GM10248 (cell line): ENCODE data around the gene ULBP3.

Experiments used
- CTCF ChIA-PET: fragments of 300-600 bp; sonication (Branson Sonifier 250); formaldehyde crosslinking; extraction: SDS; loops from one replicate; lab custom pipeline; 2021; ENCODE audit warnings: antibody characterized with exemption; lab: Yijun Ruan, JAX
- POLR2A ChIA-PET: fragments of 350-650 bp; sonication (Branson Sonifier 250); formaldehyde crosslinking; extraction: SDS; loops from one replicate; lab custom pipeline; 2020; ENCODE audit warnings: antibody characterized with exemption; lab: Yijun Ruan, JAX
- DNase-seq: peaks from one replicate; pipeline ENCODE4 v3.0.0; 2012; ENCODE audit errors: extremely low spot score
- CTCF ChIP-seq: IDR thresholded peaks from 2 replicates; pipeline ENCODE4 v1.5.1; 2012; ENCODE audit warnings: mild to moderate bottlenecking, low read depth; ENCODE audit errors: extremely low read depth, missing control alignments, control extremely low read depth

The ULBP3 gene

DNA sequence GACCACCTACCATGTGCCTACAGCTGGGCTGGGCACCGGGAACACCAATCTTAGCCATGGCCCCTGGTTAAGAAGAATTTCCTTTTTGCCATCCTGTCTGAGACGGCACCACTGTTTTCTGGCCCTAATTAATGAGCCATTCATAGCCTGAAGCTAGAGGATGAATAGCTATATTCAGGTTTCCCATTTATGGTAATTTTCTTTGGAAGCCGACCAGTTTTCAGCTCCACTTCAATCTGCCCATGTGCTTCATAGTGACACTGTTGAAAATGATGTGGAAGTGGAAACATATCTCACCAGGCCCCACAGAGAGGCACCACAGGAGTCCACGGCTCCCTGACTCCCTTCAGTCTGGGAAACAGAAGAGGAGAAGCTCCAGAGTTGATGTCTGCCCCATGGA, 22.6 kb upstream of the ULBP3 start:
- ChIA-PET POLR2A (no interaction called here), CTCF (interaction anchor here (1.1 to 2.0 kb wide), 2 partner anchors 10 to 20 kb away, joined by 3 to 6 read pairs; no protein-coding TSS in a partner anchor)
- TF ChIP-seq CTCF = no peak
- DNase-seq = no peak

DNA sequence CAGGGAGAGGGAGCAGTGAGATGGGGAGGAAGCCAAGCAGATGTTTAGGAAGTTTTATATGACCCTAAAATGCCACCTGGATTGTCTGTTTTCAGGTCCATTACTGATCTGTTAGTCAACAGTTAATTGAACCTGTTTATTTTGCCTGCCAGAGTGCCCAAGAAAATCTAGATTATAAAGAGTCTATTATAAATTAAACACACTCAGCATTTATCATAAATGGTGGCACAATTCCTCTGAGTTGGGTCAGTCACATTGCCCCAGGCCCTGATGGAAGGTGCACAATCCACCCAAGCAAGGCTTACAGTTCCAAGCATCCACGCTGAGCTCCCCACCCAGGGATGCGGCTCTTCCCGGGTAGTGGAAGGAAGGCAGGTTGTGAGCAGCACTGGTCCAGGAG, 21.4 kb upstream of the ULBP3 start:
- TF ChIP-seq CTCF = no peak
- DNase-seq = no peak
- POLR2A ChIA-PET = no interaction called here
- CTCF ChIA-PET = interaction anchor here (1.1 to 2.0 kb wide), 2 partner anchors 9 to 19 kb away, joined by 3 to 6 read pairs; no protein-coding TSS in a partner anchor

- ChIA-PET POLR2A (no interaction called here), CTCF (no interaction called here)
- no peak for DNase-seq
- no peak for TF ChIP-seq CTCF
These were observed 19.7 kb upstream of the ULBP3 start for GRCh38 chr6:150088481-150089154.

DNA sequence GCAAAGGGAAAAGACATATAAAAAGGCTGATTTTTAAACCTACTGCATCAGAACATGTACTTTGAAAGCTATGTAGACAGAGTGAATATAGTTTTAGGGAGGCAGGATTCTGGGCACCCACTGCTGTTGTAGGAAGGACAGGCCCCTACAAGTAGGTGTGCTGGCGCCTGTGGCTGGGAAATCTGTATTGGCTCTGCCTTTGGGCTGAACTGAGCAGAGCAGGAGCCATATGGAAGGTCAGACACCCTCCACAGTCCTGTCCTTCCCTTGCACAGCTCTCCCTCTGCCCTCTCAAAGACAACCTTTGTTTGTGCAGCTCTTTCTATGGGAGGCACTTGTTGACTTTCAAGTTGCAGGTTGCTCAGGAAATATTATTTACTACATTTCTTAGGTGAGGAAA, 18.4 kb upstream of the ULBP3 start:
- TF ChIP-seq CTCF = no peak
- DNase-seq = no peak
- CTCF ChIA-PET = interaction anchor here (1.5 to 1.8 kb wide), 2 partner anchors 308 to 730 kb away, joined by 4 to 5 read pairs; no protein-coding TSS in a partner anchor
- POLR2A ChIA-PET = no interaction called here

DNA sequence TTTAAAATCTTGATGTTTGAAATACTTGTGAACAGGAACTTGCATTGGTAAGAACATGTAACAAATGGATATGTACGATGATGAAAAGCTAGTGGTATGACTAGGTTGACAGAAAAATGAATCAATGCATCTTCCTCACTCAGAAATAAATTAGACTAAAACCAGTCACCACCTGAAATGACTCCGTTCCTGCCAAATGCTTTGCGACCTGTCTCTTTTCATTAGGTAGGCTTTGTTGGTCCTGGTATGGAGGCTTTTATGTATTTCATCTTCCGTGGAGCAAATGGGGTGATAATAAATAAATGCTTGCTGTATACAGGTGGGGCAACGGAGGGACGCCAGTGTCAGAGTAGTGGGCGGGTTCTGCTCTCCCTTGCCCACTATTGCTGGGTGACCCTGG, 17.1 kb upstream of the ULBP3 start:
- POLR2A ChIA-PET = no interaction called here
- CTCF ChIA-PET = interaction anchor here (1.2 to 1.8 kb wide), 3 partner anchors 13 to 728 kb away, joined by 3 to 5 read pairs (median 3); no protein-coding TSS in a partner anchor
- no peak for TF ChIP-seq CTCF
- no peak for DNase-seq

- POLR2A ChIA-PET = no interaction called here
- CTCF ChIA-PET = interaction anchor here (0.8 to 1.6 kb wide), 4 partner anchors 10 to 311 kb away, joined by 3 to 5 read pairs (median 3); no protein-coding TSS in a partner anchor
- no peak for TF ChIP-seq CTCF
- no peak for DNase-seq
These were observed 15.5 kb upstream of the ULBP3 start for GRCh38 chr6:150084426-150084825.
